Kasumi-1 (cell line): ENCODE measurements around the gene C20orf204.

Experiments
- DNase-seq, 2 experiments: peaks; one replicate each; lab custom pipeline; 2025; lab: John Stamatoyannopoulos, UW

Gene C20orf204

GRCh38 chr20:64042054-64042781, 6.2 kb downstream of the C20orf204 start:
- DNase-seq: peak in 1 of 2 experiments; percentile 6

- no peak for DNase-seq
Measured at GRCh38 chr20:64043768-64044167, 7.8 kb downstream of the C20orf204 start.

GRCh38 chr20:64044484-64045247, 8.7 kb downstream of the C20orf204 start:
- no peak for DNase-seq

GRCh38 chr20:64045346-64046011, 9.5 kb downstream of the C20orf204 start:
- DNase-seq: no peak

- DNase-seq: no peak
Measured at GRCh38 chr20:64047046-64047389, 11.0 kb downstream of the C20orf204 start.

- no peak for DNase-seq
Measured at GRCh38 chr20:64047968-64048401, 12.0 kb downstream of the C20orf204 start.

GRCh38 chr20:64048402-64049044, 12.5 kb downstream of the C20orf204 start:
- no peak for DNase-seq

- DNase-seq: peak in 1 of 2 experiments; percentile 17
Measured at GRCh38 chr20:64049060-64049877, 13.3 kb downstream of the C20orf204 start, which contains the start of gene SOX18. Gene SOX18 (minus strand): TSS chr20:64049639. CDS start chr20:64049516, 123 bp downstream.

- no peak for DNase-seq
Measured at GRCh38 chr20:64049878-64050260, 13.9 kb downstream of the C20orf204 start.

- no peak for DNase-seq
Measured at GRCh38 chr20:64050261-64051032, 14.5 kb downstream of the C20orf204 start.

- no peak for DNase-seq
Measured at GRCh38 chr20:64051033-64051452, 15.1 kb downstream of the C20orf204 start.

GRCh38 chr20:64051561-64052325, 15.8 kb downstream of the C20orf204 start:
- DNase-seq: no peak

GRCh38 chr20:64052326-64052722, 16.3 kb downstream of the C20orf204 start:
- DNase-seq: no peak

GRCh38 chr20:64052987-64053840, 17.2 kb downstream of the C20orf204 start:
- DNase-seq: no peak

- DNase-seq: peak; percentile 44 to 49
Measured at GRCh38 chr20:64053841-64054661, 18.1 kb downstream of the C20orf204 start.

- DNase-seq: no peak
Measured at GRCh38 chr20:64055396-64055892, 19.5 kb downstream of the C20orf204 start.

- no peak for DNase-seq
Measured at GRCh38 chr20:64055893-64056638, 20.1 kb downstream of the C20orf204 start.
